ENCODE results near the gene SENP5. TPM values are rescaled to one million over a fixed set of nuclear protein-coding genes. Genes with fewer than 3 reads are reported as not detected.
A peak's percentile ranks its signal among the peaks of the same experiment; 100 is the strongest.
"Not testable (repeated sequence)": the region's sequence is repeated elsewhere in the genome, so short reads cannot be mapped to it uniquely, and the experiment has no call there.

The SENP5 gene
- total RNA-seq, 6 experiments from 2014 or later: 13.0 to 21.9 (median 15.3) TPM

- H3K9me3 ChIP-seq: no peaks in the 10 kb centered on the region
- H3K4me1 ChIP-seq: peaks cover 0 to 22% (median 6%) of the 10 kb centered on the region in 4 donors
- peaks cover 0 to 29% (median 13%) of the 10 kb centered on the region in 4 donors for H3K36me3 ChIP-seq
- under 1% methylated on average over 18 of the region's 31 CpGs for WGBS (ENCODE audit: insufficient coverage, low coverage, low lambda C conversion rate, missing lambda C conversion rate)
- H3K27ac ChIP-seq: peak overlapping the region; percentile 77 to 78 (median 77)
- TF ChIP-seq POLR2A (IDR thresholded peaks at IDR 0.05) (no peak), CTCF (IDR thresholded peaks at IDR 0.05) (no peak)
- DNase-seq (peak in 1 of 3 donors; percentile 52), ATAC-seq (peak; percentile 55 to 59 (median 57))
- H3K4me3 ChIP-seq: peak overlapping the region; percentile 99 to 100 (median 100)
- H3K27me3 ChIP-seq: no peaks in the 10 kb centered on the region
- intact Hi-C loops (cut with DNase I): loop anchor here in 1 of 2 donors (10.0 kb wide), 1 partner anchor 77 kb away; the partner anchor contains the start of gene SENP5
Measured at GRCh38 chr3:196941729-196942225, 74.1 kb downstream of the SENP5 start.

- Histone ChIP-seq H3K4me1 (peaks cover 0 to 22% (median 6%) of the 10 kb centered on the region in 4 donors), H3K9me3 (no peaks in the 10 kb centered on the region), H3K4me3 (peak within 1 kb of the TSS; percentile 99 to 100 (median 100)), H3K36me3 (peaks cover 0 to 23% (median 8%) of the 10 kb centered on the region in 4 donors), H3K27me3 (no peaks in the 10 kb centered on the region), H3K27ac (peak within 1 kb of the TSS; percentile 77 to 78 (median 77))
- TF ChIP-seq POLR2A (IDR thresholded peaks at IDR 0.05): peak; percentile 78
- TF ChIP-seq CTCF (IDR thresholded peaks at IDR 0.05): peak; percentile 56 to 61 (median 60)
- DNase-seq (peak; percentile 98), ATAC-seq (peak; percentile 97 to 98 (median 97))
- intact Hi-C loops (cut with DNase I): loop anchor here in 1 of 2 donors (10.0 kb wide), 1 partner anchor 78 kb away; the partner anchor contains the start of gene SENP5
- WGBS (ENCODE audit: insufficient coverage, low coverage, low lambda C conversion rate, missing lambda C conversion rate): no CpG with 5 or more reads among the region's 77 CpGs
Measured at GRCh38 chr3:196942226-196942914, 74.7 kb downstream of the SENP5 start, which contains the start of gene NCBP2. Gene NCBP2 (minus strand): TSS chr3:196942528. CDS start chr3:196942503, 25 bp downstream.

GRCh38 chr3:196942915-196943277, 75.2 kb downstream of the SENP5 start:
- H3K27ac ChIP-seq: peak overlapping the region in 2 of 3 donors; percentile 65 to 78
- intact Hi-C loops (cut with DNase I): loop anchor here in 1 of 2 donors (10.0 kb wide), 1 partner anchor 78 kb away; the partner anchor contains the start of gene SENP5
- H3K27me3 ChIP-seq: no peaks in the 10 kb centered on the region
- DNase-seq (peak in 1 of 3 donors; percentile 36), ATAC-seq (peak in 3 of 4 donors; percentile 1 to 5 (median 3))
- H3K36me3 ChIP-seq: peaks cover 0 to 18% (median 4%) of the 10 kb centered on the region in 4 donors
- no peaks in the 10 kb centered on the region for H3K9me3 ChIP-seq
- 0% methylated on average over 2 of the region's 25 CpGs for WGBS (ENCODE audit: insufficient coverage, low coverage, low lambda C conversion rate, missing lambda C conversion rate)
- TF ChIP-seq CTCF (IDR thresholded peaks at IDR 0.05) (no peak), POLR2A (IDR thresholded peaks at IDR 0.05) (no peak)
- peak overlapping the region; percentile 99 to 100 (median 100) for H3K4me3 ChIP-seq
- H3K4me1 ChIP-seq: peaks cover 0 to 22% (median 6%) of the 10 kb centered on the region in 4 donors

- not testable (repeated sequence) for H3K27me3 ChIP-seq, H3K27ac ChIP-seq, H3K9me3 ChIP-seq, DNase-seq, ATAC-seq, H3K4me3 ChIP-seq, H3K36me3 ChIP-seq
- H3K4me1 ChIP-seq: peaks cover 0 to 22% (median 6%) of the 10 kb centered on the region in 4 donors
- intact Hi-C loops (cut with DNase I): loop anchor here in 1 of 2 donors (10.0 kb wide), 1 partner anchor 79 kb away; the partner anchor contains the start of gene SENP5
- 79% methylated on average over 12 of the region's 14 CpGs for WGBS (ENCODE audit: insufficient coverage, low coverage, low lambda C conversion rate, missing lambda C conversion rate)
Measured at GRCh38 chr3:196944037-196944790, 76.5 kb downstream of the SENP5 start.

Data from right lobe of liver (tissue), 6 donors.